GM12892 (cell line): ENCODE results near the gene ISG20L2.

ENCODE experiments used
- POLR2A ChIP-seq: IDR thresholded peaks from 2 replicates; pipeline ENCODE4 v1.6.1; 2011; ENCODE audit warnings: low read depth, low read length, control low read depth
- TAF1 ChIP-seq: IDR thresholded peaks from 2 replicates; pipeline ENCODE4 v1.6.1; 2011; ENCODE audit warnings: low read depth, mild to moderate bottlenecking, control low read depth, low read length, borderline replicate concordance

DNA sequence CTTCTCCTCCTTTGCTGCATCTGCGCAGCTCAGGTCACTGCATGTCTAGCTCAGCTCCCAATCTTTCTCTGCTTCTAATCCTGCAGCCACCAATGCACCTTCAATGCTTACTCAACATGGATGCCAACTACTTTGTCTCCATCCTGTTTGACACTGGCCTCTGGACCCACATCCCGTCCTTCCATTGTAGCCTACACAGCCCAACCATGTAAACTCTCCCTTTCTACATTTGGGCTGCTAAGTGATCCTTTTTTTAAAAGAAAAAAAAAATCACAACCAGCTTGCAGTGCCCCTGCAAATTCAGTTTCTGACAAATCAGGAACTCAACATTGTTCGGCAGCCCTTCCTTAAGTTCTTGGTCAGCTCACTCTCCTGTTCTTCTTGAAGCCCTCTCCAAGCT lies 13.7 kb downstream of the ISG20L2 start:
- TF ChIP-seq POLR2A (no peak), TAF1 (no peak)
